ENCODE results near the gene TUBGCP6.

The TUBGCP6 gene

GRCh38 chr22:50251477-50252081, 6.8 kb upstream of the TUBGCP6 start:
- peak; percentile 54 for DNase-seq (ENCODE audit: low spot score)

- peak; percentile 84 for DNase-seq (ENCODE audit: low spot score)
These were observed 6.0 kb upstream of the TUBGCP6 start, which contains the start of gene HDAC10 for GRCh38 chr22:50250555-50251476. TSS of gene HDAC10 (minus strand) at chr22:50251265. CDS start at chr22:50251032, 233 bp downstream.

- no peak for DNase-seq (ENCODE audit: low spot score)
These were observed 5.4 kb upstream of the TUBGCP6 start for GRCh38 chr22:50250249-50250554.

- DNase-seq (ENCODE audit: low spot score), result no peak
These were observed 4.8 kb upstream of the TUBGCP6 start for GRCh38 chr22:50249341-50250248.

- DNase-seq (ENCODE audit: low spot score), result no peak
These were observed 3.6 kb upstream of the TUBGCP6 start for GRCh38 chr22:50248196-50249081.

- peak; percentile 86 for DNase-seq (ENCODE audit: low spot score)
These were observed 2.9 kb upstream of the TUBGCP6 start for GRCh38 chr22:50247748-50248147.

GRCh38 chr22:50246242-50247175, 1.7 kb upstream of the TUBGCP6 start:
- no peak for DNase-seq (ENCODE audit: low spot score)

- DNase-seq (ENCODE audit: low spot score), result no peak
These were observed 620 bp upstream of the TUBGCP6 start for GRCh38 chr22:50245214-50246072.

GRCh38 chr22:50243685-50244419, 971 bp downstream of the TUBGCP6 start:
- DNase-seq (ENCODE audit: low spot score), result no peak

GRCh38 chr22:50242406-50242949, 2.3 kb downstream of the TUBGCP6 start:
- no peak for DNase-seq (ENCODE audit: low spot score)

- no peak for DNase-seq (ENCODE audit: low spot score)
These were observed 6.1 kb downstream of the TUBGCP6 start for GRCh38 chr22:50238755-50239154.

- DNase-seq (ENCODE audit: low spot score), result no peak
These were observed 8.0 kb downstream of the TUBGCP6 start for GRCh38 chr22:50236731-50237409.

- DNase-seq (ENCODE audit: low spot score), result no peak
These were observed 11.6 kb downstream of the TUBGCP6 start for GRCh38 chr22:50233223-50233622.

GRCh38 chr22:50232481-50233151, 12.2 kb downstream of the TUBGCP6 start:
- no peak for DNase-seq (ENCODE audit: low spot score)

GRCh38 chr22:50229370-50229769, 15.5 kb downstream of the TUBGCP6 start:
- no peak for DNase-seq (ENCODE audit: low spot score)

- DNase-seq (ENCODE audit: low spot score), result no peak
These were observed 16.5 kb downstream of the TUBGCP6 start for GRCh38 chr22:50228366-50228765.
